Measurements from ENCODE around the gene OR2T29.
"Not testable (repeated sequence)": the region's sequence is repeated elsewhere in the genome, so short reads cannot be mapped to it uniquely, and the experiment has no call there.

Gene OR2T29

DNA sequence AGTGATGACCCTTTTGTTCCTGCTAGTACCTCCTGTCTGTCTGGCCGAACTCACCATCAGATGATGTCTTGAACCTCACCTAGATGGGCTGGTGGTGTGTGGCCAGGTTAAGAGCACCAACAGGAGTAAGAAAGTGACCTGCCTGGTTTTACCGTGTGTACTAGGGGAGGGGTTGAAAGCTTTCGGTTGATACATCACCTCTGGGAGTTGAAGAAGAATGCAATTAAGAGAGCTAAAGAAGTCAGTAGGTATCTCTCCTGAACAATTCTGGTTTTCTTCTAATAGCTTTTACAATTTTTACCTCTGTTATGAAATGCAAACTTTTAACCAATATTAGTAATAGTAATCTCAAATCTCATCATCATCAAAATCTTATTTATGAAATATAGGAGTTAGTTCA is at the start of gene OR2T29:
Gene OR2T29, minus strand, starts transcription at position 101 of the 400 bp plus-strand sequence. CDS start 3,281 bp downstream, outside the sequence.
- not testable (repeated sequence) for H3K27ac ChIP-seq (ENCODE audit: low read length); H3K9ac ChIP-seq (ENCODE audit: low read depth, low read length); H3K36me3 ChIP-seq (ENCODE audit: insufficient read depth, low read depth, low read length)

GRCh38 chr1:248611883-248612414 is 49.4 kb upstream of the OR2T29 start:
- Histone ChIP-seq H3K9me3 (ENCODE audit: insufficient read depth, low read depth, low read length) (peaks cover 98% of the 10 kb centered on the region), H3K4me3 (ENCODE audit: low read length) (no peak overlapping the region; the same call in 1 of the 2 replicates), H3K27ac (ENCODE audit: low read length) (no peak overlapping the region), H3K27me3 (ENCODE audit: insufficient read depth, low read length) (no peaks in the 10 kb centered on the region), H3K9ac (ENCODE audit: low read depth, low read length) (no peak overlapping the region), H3K4me1 (ENCODE audit: insufficient read depth, low read length) (no peaks in the 10 kb centered on the region), H3K36me3 (ENCODE audit: insufficient read depth, low read depth, low read length) (no peaks in the 10 kb centered on the region)

More for the DNA sequence above, at the start of gene OR2T29:
- H3K9me3 ChIP-seq (ENCODE audit: insufficient read depth, low read depth, low read length); H3K27me3 ChIP-seq (ENCODE audit: insufficient read depth, low read length); H3K4me1 ChIP-seq (ENCODE audit: insufficient read depth, low read length); H3K4me3 ChIP-seq (ENCODE audit: low read length): not testable (repeated sequence)

- Histone ChIP-seq H3K4me1 (ENCODE audit: insufficient read depth, low read length) (no peaks in the 10 kb centered on the region), H3K36me3 (ENCODE audit: insufficient read depth, low read depth, low read length) (no peaks in the 10 kb centered on the region), H3K27ac (ENCODE audit: low read length) (no peak overlapping the region), H3K27me3 (ENCODE audit: insufficient read depth, low read length) (no peaks in the 10 kb centered on the region), H3K9ac (ENCODE audit: low read depth, low read length) (no peak overlapping the region), H3K9me3 (ENCODE audit: insufficient read depth, low read depth, low read length) (peaks cover 100% of the 10 kb centered on the region), H3K4me3 (ENCODE audit: low read length) (no peak overlapping the region)
Observed at GRCh38 chr1:248610301-248610700, 47.7 kb upstream of the OR2T29 start.

DNA sequence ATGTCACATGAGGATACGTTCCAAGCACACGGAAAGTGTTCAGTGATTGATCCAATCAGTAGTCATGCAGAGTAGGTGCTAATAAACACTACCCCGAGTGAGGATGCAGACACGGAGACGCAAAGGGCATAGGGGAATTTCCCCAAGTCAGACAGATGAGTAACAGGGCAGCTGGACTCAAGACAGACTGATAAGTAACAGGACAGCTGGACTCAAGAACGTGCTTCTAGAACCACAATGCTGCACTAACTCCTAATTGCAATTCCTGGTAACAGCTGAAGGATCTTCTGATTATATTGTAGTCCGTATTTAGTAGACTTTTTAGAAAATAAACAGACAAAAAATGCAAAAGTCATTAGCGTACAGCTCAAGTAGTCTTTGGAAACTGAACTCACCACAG is 36.8 kb upstream of the OR2T29 start:
- Histone ChIP-seq H3K27ac (ENCODE audit: low read length) (no peak overlapping the region), H3K4me1 (ENCODE audit: insufficient read depth, low read length) (no peaks in the 10 kb centered on the region), H3K36me3 (ENCODE audit: insufficient read depth, low read depth, low read length) (no peaks in the 10 kb centered on the region), H3K4me3 (ENCODE audit: low read length) (no peak overlapping the region), H3K27me3 (ENCODE audit: insufficient read depth, low read length) (no peaks in the 10 kb centered on the region), H3K9ac (ENCODE audit: low read depth, low read length) (no peak overlapping the region), H3K9me3 (ENCODE audit: insufficient read depth, low read depth, low read length) (peaks cover 89% of the 10 kb centered on the region)

GRCh38 chr1:248597589-248597988 is 35.0 kb upstream of the OR2T29 start, which contains the start of gene OR2T10:
Gene OR2T10 (minus strand): TSS chr1:248597700. CDS start chr1:248593768, 3,932 bp downstream.
- Histone ChIP-seq H3K9me3 (ENCODE audit: insufficient read depth, low read depth, low read length) (peaks cover 90% of the 10 kb centered on the region), H3K36me3 (ENCODE audit: insufficient read depth, low read depth, low read length) (no peaks in the 10 kb centered on the region), H3K4me3 (ENCODE audit: low read length) (no peak within 1 kb of the TSS), H3K9ac (ENCODE audit: low read depth, low read length) (no peak within 1 kb of the TSS), H3K4me1 (ENCODE audit: insufficient read depth, low read length) (no peaks in the 10 kb centered on the region), H3K27ac (ENCODE audit: low read length) (no peak within 1 kb of the TSS), H3K27me3 (ENCODE audit: insufficient read depth, low read length) (no peaks in the 10 kb centered on the region)

GRCh38 chr1:248596615-248597014 is 34.0 kb upstream of the OR2T29 start:
- H3K9ac ChIP-seq (ENCODE audit: low read depth, low read length): no peak overlapping the region
- no peaks in the 10 kb centered on the region for H3K27me3 ChIP-seq (ENCODE audit: insufficient read depth, low read length)
- H3K27ac ChIP-seq (ENCODE audit: low read length): no peak overlapping the region
- no peaks in the 10 kb centered on the region for H3K4me1 ChIP-seq (ENCODE audit: insufficient read depth, low read length)
- H3K9me3 ChIP-seq (ENCODE audit: insufficient read depth, low read depth, low read length): peaks cover 90% of the 10 kb centered on the region
- H3K4me3 ChIP-seq (ENCODE audit: low read length): no peak overlapping the region
- H3K36me3 ChIP-seq (ENCODE audit: insufficient read depth, low read depth, low read length): no peaks in the 10 kb centered on the region

DNA sequence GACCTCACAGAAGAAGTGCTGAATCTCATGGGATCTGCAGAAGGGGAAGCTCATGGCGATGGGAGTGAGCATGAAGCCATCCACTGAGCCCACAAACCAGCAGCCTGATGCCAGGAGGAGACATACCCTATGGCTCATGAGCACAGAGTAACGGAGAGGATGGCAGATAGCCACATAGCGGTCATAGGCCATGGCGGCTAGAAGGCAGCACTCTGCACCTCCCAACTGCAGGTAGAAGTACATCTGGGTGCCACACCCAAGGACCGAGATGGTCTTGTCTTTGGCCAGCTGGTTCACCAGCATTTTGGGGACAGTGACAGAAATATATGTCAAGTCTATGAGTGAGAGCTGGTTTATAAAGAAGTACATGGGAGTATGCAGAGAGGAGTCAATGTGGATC is 30.7 kb upstream of the OR2T29 start:
- Histone ChIP-seq H3K9me3 (ENCODE audit: insufficient read depth, low read depth, low read length) (peaks cover 93% of the 10 kb centered on the region), H3K27ac (ENCODE audit: low read length) (no peak overlapping the region), H3K27me3 (ENCODE audit: insufficient read depth, low read length) (no peaks in the 10 kb centered on the region)

DNA sequence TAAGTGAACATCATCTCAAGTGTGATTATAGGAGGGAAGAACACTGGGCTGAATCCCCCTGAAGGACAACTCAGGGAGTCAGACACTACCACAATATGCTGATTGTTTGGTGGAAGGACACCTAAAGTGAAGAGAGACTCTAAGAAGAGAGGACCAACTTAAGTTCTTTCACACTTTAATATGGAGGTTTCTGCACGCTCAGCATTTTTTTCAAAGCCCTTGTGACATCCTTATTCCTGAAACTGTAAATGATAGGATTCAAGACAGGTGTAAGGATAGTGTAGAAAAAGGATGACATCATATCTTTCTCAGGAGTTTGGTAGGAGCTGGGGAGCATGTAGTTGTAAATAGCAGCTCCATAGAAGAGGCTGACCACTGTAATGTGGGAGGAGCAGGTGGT is 30.1 kb upstream of the OR2T29 start:
- H3K27me3 ChIP-seq (ENCODE audit: insufficient read depth, low read length): no peaks in the 10 kb centered on the region

More for the DNA sequence above, 30.7 kb upstream of the OR2T29 start:
- Histone ChIP-seq H3K9ac (ENCODE audit: low read depth, low read length) (no peak overlapping the region), H3K4me3 (ENCODE audit: low read length) (no peak overlapping the region; the same call in 1 of the 2 replicates), H3K4me1 (ENCODE audit: insufficient read depth, low read length) (no peaks in the 10 kb centered on the region), H3K36me3 (ENCODE audit: insufficient read depth, low read depth, low read length) (no peaks in the 10 kb centered on the region)

DNA sequence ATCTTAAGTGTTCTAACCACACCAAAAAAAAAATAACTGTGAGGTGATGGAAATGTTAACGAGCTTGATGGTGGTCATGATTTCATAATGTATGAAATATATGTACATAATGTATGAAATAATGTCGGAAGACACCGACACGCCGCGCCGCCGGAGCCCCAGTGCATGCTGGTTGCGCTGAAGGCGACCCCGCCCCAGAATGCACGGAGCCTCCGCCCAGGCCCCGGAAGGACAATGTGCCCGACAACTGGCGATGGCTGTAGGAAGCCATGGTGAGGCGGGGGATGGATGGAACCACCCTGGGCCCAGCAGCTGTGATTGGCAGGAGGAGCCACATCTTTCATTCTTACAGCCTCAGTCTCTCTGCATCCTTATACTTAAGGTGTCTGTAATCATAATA is 27.5 kb upstream of the OR2T29 start:
- Histone ChIP-seq H3K9ac (ENCODE audit: low read depth, low read length) (no peak overlapping the region), H3K36me3 (ENCODE audit: insufficient read depth, low read depth, low read length) (no peaks in the 10 kb centered on the region), H3K4me3 (ENCODE audit: low read length) (no peak overlapping the region), H3K27me3 (ENCODE audit: insufficient read depth, low read length) (no peaks in the 10 kb centered on the region), H3K4me1 (ENCODE audit: insufficient read depth, low read length) (no peaks in the 10 kb centered on the region), H3K9me3 (ENCODE audit: insufficient read depth, low read depth, low read length) (peaks cover 89% of the 10 kb centered on the region), H3K27ac (ENCODE audit: low read length) (no peak overlapping the region)

More for the DNA sequence above, 30.1 kb upstream of the OR2T29 start:
- Histone ChIP-seq H3K4me3 (ENCODE audit: low read length) (no peak overlapping the region; the same call in 1 of the 2 replicates), H3K9ac (ENCODE audit: low read depth, low read length) (no peak overlapping the region), H3K36me3 (ENCODE audit: insufficient read depth, low read depth, low read length) (no peaks in the 10 kb centered on the region), H3K4me1 (ENCODE audit: insufficient read depth, low read length) (no peaks in the 10 kb centered on the region), H3K9me3 (ENCODE audit: insufficient read depth, low read depth, low read length) (peaks cover 94% of the 10 kb centered on the region), H3K27ac (ENCODE audit: low read length) (no peak overlapping the region)

- Histone ChIP-seq H3K9me3 (ENCODE audit: insufficient read depth, low read depth, low read length) (peaks cover 89% of the 10 kb centered on the region), H3K27ac (ENCODE audit: low read length) (no peak overlapping the region), H3K9ac (ENCODE audit: low read depth, low read length) (no peak overlapping the region)
Observed at GRCh38 chr1:248589334-248589733, 26.8 kb upstream of the OR2T29 start.

DNA sequence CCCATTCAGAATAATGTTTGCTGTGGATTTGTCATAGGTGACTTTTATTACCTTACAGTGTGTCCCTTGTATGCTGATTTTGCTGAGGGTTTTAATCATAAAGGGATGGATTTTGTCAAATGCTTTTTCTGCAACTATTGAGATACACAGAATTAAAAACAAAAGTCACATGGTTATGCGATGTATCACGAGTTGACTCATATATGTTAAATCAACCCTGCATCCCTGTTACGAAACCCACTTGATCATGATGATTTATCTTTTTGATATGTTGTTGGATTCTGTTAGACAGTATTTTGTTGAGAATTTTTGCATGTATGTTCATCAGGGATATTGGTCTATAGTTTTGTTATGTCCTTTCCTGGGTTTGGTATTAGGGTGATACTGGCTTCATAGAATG is 22.7 kb upstream of the OR2T29 start:
- H3K9ac ChIP-seq (ENCODE audit: low read depth, low read length): no peak overlapping the region
- no peaks in the 10 kb centered on the region for H3K27me3 ChIP-seq (ENCODE audit: insufficient read depth, low read length)
- H3K9me3 ChIP-seq (ENCODE audit: insufficient read depth, low read depth, low read length): peaks cover 78% of the 10 kb centered on the region
- H3K4me1 ChIP-seq (ENCODE audit: insufficient read depth, low read length): no peaks in the 10 kb centered on the region
- no peak overlapping the region for H3K4me3 ChIP-seq (ENCODE audit: low read length)
- H3K36me3 ChIP-seq (ENCODE audit: insufficient read depth, low read depth, low read length): no peaks in the 10 kb centered on the region
- no peak overlapping the region for H3K27ac ChIP-seq (ENCODE audit: low read length)

More at GRCh38 chr1:248589334-248589733, 26.8 kb upstream of the OR2T29 start:
- no peaks in the 10 kb centered on the region for H3K27me3 ChIP-seq (ENCODE audit: insufficient read depth, low read length)
- H3K36me3 ChIP-seq (ENCODE audit: insufficient read depth, low read depth, low read length): no peaks in the 10 kb centered on the region
- no peaks in the 10 kb centered on the region for H3K4me1 ChIP-seq (ENCODE audit: insufficient read depth, low read length)
- H3K4me3 ChIP-seq (ENCODE audit: low read length): no peak overlapping the region

- H3K9ac ChIP-seq (ENCODE audit: low read depth, low read length): no peak overlapping the region
- no peaks in the 10 kb centered on the region for H3K27me3 ChIP-seq (ENCODE audit: insufficient read depth, low read length)
- peaks cover 63% of the 10 kb centered on the region for H3K9me3 ChIP-seq (ENCODE audit: insufficient read depth, low read depth, low read length)
- no peak overlapping the region for H3K4me3 ChIP-seq (ENCODE audit: low read length)
- H3K27ac ChIP-seq (ENCODE audit: low read length): no peak overlapping the region
- H3K36me3 ChIP-seq (ENCODE audit: insufficient read depth, low read depth, low read length): no peaks in the 10 kb centered on the region
- H3K4me1 ChIP-seq (ENCODE audit: insufficient read depth, low read length): no peaks in the 10 kb centered on the region
Observed at GRCh38 chr1:248576260-248576980, 13.8 kb upstream of the OR2T29 start.

Measured in iPS-20b (cell line).